CD4-positive, alpha-beta T cell treated with Interleukin-10 for 1 hour (primary cell): ENCODE measurements around the gene TINCR.
A peak's percentile ranks its signal among the peaks of the same experiment; 100 is the strongest.

Experiments
- DNase-seq: peaks from one replicate; pipeline ENCODE4 v3.0.0-alpha.2; 2020

Gene TINCR

GRCh38 chr19:5588906-5589676, 21.3 kb upstream of the TINCR start:
- DNase-seq = no peak

- DNase-seq = no peak
Measured at GRCh38 chr19:5588441-5588840, 20.7 kb upstream of the TINCR start.

GRCh38 chr19:5587661-5588060, 19.9 kb upstream of the TINCR start:
- no peak for DNase-seq

GRCh38 chr19:5587071-5587455, 19.3 kb upstream of the TINCR start:
- no peak for DNase-seq

GRCh38 chr19:5586300-5587070, 18.7 kb upstream of the TINCR start:
- no peak for DNase-seq

- DNase-seq = peak; percentile 47
Measured at GRCh38 chr19:5585461-5586299, 17.9 kb upstream of the TINCR start.

GRCh38 chr19:5580161-5580571, 12.4 kb upstream of the TINCR start:
- DNase-seq = no peak

- no peak for DNase-seq
Measured at GRCh38 chr19:5579697-5580096, 11.9 kb upstream of the TINCR start.

- DNase-seq = no peak
Measured at GRCh38 chr19:5579286-5579685, 11.5 kb upstream of the TINCR start.

GRCh38 chr19:5578097-5578846, 10.5 kb upstream of the TINCR start:
- DNase-seq = peak; percentile 66

- DNase-seq = no peak
Measured at GRCh38 chr19:5575590-5575989, 7.8 kb upstream of the TINCR start.

- no peak for DNase-seq
Measured at GRCh38 chr19:5572556-5573286, 5.0 kb upstream of the TINCR start.

GRCh38 chr19:5571777-5572176, 4.0 kb upstream of the TINCR start:
- DNase-seq = no peak

- DNase-seq = no peak
Measured at GRCh38 chr19:5567970-5568407, 236 bp upstream of the TINCR start.

GRCh38 chr19:5564930-5565329, 2.8 kb downstream of the TINCR start:
- no peak for DNase-seq

- no peak for DNase-seq
Measured at GRCh38 chr19:5563935-5564612, 3.7 kb downstream of the TINCR start.

- DNase-seq = no peak
Measured at GRCh38 chr19:5563008-5563431, 4.7 kb downstream of the TINCR start.

- no peak for DNase-seq
Measured at GRCh38 chr19:5562280-5562679, 5.5 kb downstream of the TINCR start.

- no peak for DNase-seq
Measured at GRCh38 chr19:5561559-5561958, 6.2 kb downstream of the TINCR start.

- no peak for DNase-seq
Measured at GRCh38 chr19:5560156-5560555, 7.6 kb downstream of the TINCR start.

GRCh38 chr19:5559804-5560133, 8.0 kb downstream of the TINCR start:
- no peak for DNase-seq
